MM.1S (cell line): ENCODE data around the gene BTBD9.

Experiments used
- CTCF ChIP-seq: fragments of 300-600 bp; sonication (generic); IDR thresholded peaks from 2 replicates; pipeline ENCODE4 v1.5.1; 2016; ENCODE audit warnings: antibody characterized with exemption, low read length, mixed read lengths
- EZH2 ChIP-seq: fragments of 300-600 bp; sonication (generic); optimal IDR thresholded peaks from 2 replicates; pipeline ENCODE3; 2017; ENCODE audit warnings: low read depth, mild to moderate bottlenecking, antibody characterized with exemption, low read length, mixed read lengths
- EZH2phosphoT487 ChIP-seq: fragments of 300-600 bp; sonication (generic); IDR thresholded peaks from 2 replicates; pipeline ENCODE4 v1.6.1; 2018; ENCODE audit warnings: antibody characterized with exemption, low read length

GRCh38 chr6:38499529-38500096 is 140.1 kb downstream of the BTBD9 start:
- no peak for TF ChIP-seq CTCF
- TF ChIP-seq EZH2 = no peak
- no peak for TF ChIP-seq EZH2phosphoT487
